ENCODE results near the gene TMEM255B.
A peak's percentile ranks its signal among the peaks of the same experiment; 100 is the strongest.
"Not testable (repeated sequence)": the region's sequence is repeated elsewhere in the genome, so short reads cannot be mapped to it uniquely, and the experiment has no call there.

TMEM255B gene

DNA sequence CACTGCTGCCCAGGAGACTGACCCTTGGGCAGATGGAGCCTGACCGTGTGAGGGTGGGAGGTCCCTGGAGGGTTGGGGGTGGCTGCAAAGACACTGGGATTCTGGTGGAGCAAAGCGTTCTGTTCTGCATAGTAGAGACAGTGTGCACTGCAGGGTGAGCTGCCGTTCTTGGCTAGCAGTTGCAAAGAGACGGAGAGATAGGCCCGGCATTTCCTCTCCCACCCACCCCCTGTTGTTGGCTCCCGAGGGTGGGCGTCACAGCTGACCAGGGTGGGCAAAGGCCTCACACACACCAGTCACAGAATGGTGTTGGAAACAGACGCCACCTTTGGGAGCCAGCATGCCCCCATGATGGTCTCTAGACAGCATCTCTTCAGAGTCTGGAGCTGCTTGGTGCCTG lies 11.4 kb downstream of the TMEM255B start:
- peak; percentile 53 for DNase-seq

DNA sequence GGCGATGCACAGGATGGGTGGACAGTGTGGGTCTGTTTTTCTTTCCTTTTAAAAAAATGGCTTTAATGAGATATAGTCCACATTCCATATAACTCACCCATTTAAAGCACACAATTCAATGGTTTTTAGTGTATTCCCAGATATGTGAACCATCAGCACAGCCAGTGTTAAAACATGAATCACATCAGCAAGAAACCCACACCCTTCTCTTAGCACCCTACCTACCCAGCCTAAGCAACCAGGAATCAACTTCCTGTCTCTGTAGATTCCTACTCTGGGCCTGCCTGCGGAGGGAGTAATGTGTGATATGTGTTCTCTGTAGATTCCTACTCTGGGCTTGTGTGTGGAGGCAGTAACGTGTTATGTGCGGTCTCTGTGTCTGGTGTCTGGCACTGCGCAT lies 11.9 kb downstream of the TMEM255B start:
- DNase-seq: no peak

DNA sequence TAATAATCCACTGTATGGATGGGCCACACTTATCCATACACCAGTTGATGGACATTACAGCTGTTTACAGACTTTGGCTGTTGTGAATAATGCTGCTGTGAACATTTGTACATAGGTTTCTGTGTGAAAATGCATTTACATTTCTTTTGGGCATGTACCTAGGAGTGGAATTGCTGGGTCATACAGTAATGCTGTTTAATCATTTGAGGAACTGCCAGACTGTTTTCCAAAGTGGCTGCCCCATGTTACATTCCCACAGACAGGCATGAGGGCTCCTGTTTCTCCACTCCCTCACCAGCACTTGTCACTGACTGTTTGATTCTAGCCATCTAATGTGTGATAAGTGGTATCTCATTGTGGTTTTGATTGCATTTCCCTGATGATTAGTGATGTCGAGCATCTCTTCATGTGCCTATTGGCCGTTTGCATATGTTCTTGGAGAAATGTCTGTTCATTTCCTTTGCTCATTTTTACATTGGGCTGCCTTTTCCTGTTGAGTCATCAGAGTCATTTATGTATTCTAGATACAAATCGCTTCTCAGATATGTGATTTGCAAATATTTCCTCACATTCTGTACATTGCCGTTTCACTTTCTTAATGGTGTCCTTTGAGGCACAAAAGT lies 12.8 kb downstream of the TMEM255B start:
- DNase-seq: peak; percentile 5

DNA sequence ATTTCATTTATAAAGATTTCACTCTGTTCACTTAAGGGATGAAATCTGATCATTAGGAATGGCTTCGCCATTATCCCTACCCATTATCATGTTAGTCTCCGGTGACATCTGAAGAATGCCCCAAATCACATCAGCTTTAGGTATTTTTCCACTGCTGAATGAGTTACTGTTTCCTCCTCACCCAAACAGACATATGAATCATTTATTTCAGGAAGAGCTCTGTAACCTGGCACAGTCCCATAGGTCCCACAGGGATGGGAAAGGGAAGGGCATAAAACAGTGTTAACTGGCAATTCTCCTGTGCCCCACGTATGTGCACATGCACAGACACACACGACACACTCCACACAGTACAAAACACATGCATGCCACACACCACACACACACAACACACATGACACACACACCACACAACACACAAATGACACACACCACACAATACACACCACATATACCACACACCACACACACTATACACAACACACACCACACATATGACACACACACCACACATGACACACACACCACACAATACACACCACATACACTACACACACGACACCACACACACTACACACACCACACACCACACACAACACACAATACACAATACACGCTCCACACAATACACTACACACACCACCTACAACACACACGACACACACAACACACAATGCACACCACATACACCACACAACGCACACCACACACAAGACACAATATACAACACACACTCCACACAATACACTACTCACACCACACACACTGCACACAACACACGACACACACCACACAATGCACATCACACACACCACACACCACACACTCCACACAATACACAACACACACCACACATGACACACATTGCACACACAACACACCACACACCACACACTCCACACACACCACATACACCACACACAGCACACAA lies 15.4 kb downstream of the TMEM255B start:
- DNase-seq: peak; percentile 16

DNA sequence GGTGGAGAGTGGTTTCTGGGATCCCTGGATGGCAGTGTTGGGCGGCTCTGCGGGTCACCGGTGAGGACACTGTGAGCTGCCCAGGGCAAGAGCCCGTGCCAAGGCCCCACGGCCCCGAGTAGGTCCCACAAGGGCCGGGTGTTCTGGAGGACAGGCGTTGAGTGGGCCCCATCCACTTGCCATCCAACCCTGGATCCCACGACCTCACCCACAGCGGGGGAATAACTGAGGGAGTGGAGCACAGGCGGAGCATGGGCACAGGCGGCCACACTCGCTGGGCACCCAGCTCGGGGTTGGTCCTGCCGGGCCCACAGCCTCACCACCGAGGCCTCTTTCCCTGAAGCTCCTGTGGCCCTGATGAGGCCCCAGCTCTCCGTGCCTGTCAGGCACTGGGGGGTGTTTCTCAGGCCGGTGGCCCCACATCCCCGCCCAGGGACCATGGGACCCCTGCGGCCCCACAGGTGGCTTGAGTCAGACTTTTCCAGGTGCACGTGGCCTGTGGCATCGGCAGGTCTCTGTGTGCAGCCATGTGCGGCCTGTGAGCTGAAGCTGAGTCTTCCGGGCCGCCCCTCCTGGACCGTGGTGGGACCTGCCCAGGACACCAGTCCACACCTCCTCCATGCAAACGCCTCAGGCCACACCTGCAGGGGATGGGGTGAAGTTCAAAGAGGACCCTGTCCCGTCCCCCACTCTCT lies 16.6 kb downstream of the TMEM255B start:
- DNase-seq: peak; percentile 57

DNA sequence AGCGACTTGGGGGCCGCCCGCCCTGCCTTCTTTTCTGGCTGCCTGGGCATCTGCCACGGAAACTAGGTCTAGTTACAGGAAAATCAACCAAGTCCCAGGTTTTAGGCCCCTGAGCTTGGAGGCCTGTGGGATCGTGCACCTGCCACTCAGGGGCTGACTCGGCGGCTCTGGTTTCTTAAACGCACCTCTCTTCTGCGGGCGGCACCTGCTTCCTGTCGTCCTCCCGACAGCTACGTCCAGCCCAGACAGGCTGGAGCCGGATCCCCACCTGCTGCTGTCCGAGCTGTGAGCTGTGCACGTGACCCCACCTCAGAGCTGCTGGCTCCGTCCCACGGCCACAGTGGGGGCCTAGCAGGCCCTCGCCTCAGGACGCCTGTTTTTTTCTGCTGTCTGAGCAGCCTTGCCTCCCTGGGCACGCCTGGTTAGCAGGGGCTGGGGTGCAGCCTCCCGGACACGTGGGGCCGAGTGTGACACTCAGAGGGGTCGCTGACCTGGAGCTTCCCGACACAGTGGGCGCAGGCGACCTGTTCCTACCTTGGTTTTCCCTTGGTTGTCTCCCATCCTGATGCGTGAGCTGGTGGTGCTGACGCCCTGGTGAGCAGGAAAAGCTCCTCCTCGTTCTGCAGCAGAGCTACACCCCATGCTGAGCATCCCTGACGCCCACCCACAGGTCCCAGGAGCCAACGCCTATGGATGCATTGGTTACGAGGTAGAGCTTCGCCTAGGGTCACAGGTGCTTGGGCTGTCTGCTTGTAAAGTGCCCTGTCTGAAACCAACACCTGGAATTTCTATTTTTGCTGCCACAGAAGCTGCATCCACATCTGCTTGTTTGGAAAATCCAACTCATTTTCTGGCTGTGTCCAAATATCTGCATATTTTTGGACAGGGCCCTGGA lies 17.5 kb downstream of the TMEM255B start:
- DNase-seq: peak; percentile 51

DNA sequence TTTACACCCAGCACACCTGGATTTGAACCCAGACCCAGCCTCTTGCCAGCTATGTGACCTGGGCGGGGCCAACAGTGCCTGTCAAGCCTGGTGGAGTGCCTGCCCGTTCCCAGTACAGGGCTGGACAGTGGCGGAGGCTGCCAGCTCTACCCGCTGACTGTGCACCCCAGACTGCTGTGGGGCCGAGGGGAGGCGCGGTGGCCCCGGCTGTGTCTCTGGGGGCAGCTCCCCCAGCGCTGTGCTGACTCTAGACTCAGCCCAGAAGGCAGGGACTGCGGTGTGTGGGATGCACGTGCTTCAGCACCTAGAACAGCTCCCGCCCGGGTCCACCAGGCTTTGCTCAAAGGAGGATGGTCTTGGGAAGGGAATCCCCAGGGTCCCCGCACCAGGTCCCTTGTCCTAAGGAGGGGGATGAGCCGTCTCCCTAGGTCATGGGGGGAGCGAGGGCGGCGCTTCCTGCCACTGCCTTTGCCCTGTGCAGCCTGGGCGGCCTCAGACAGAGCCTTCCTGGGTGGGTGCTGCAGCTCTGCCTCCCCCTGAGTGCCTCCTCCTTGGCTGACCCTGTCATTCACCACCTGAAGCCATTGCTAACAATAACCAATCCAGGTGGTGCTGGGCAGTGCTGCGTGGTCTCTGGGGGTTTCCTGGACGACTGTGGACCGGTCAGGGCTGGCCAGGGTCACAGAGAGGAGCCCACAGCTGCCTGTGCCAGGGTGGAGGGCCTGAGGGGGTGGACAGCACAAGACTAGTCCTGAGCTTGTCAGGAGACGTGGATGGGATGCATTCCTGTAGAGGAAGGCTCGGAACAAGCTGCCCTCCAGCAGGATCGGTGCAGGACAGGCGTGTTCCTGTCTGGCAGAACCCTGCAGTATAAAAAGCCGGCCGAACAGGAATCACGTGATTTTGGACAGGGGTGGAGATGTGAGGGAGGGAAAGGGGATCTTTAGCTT lies 18.6 kb downstream of the TMEM255B start:
- peak; percentile 62 for DNase-seq

DNA sequence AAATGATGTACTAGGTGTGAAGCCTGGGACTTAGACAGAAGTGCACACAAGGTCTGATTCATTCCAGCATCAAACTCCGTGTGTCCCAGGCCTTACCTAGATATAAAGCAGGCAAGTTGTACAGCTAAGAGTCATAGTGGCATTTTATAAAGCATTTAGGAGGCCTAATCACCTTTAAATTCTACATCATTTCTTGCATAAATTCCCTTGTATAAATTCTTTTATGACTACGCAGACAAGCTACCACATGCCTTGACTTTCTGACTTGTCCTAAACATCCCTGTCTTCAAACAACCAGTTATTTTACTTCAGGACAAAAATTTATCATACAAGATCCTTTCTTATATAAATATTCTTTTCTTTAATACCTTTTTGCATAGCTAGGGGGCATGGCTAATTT lies 22.5 kb downstream of the TMEM255B start:
- no peak for DNase-seq

DNA sequence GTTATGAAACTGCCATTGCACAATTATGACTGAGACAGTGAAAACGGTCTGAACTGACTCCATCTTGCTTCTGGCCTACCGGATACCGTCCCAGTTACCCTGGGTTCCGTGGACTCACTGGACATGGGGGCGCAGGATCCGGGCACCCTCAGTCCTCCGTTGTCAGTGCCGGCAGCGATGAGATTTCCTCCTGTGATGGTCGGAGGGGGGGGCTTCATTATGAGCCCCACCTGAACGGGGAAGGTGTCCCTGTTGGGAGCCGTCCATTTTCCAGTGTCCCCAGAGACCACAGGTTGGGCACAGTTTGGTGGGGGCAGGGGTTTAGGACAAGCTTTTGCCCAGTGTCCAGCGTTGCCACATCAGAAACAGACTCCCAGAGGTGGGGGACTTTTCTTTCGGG lies 23.4 kb downstream of the TMEM255B start:
- DNase-seq: peak; percentile 36

DNA sequence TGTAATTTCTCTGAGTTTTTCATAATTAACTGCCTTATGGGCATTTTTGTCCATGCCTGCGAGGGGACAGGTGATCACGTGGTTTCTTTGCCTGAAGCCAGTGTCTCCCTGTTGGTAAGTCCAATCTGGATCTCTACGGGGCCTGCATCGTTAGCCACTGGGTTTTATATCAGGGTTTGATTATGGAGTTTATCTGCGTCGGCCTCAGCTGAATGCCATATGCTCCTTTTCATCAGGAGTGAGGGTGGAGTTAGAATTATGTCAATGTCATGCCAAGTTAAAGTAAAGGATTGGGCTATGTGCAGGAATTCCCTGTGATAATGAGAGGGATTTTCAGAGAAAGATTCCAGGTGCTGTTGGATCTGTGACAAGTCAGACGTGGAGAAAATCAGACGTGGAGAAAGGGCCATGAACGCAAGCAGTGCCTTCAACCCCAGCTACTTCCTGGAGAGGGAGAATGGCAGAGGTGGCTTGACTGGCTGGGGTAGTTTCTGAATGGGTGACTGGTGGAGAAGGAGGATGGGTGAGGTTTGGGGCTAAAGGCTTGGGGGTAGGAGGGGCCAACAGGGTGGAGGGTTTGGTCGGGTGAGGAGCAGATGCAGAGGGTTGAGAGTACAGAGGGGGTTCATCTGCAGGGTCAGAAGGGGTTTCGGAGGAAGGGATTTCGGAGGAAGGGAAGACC lies 24.3 kb downstream of the TMEM255B start:
- DNase-seq: peak; percentile 17

DNA sequence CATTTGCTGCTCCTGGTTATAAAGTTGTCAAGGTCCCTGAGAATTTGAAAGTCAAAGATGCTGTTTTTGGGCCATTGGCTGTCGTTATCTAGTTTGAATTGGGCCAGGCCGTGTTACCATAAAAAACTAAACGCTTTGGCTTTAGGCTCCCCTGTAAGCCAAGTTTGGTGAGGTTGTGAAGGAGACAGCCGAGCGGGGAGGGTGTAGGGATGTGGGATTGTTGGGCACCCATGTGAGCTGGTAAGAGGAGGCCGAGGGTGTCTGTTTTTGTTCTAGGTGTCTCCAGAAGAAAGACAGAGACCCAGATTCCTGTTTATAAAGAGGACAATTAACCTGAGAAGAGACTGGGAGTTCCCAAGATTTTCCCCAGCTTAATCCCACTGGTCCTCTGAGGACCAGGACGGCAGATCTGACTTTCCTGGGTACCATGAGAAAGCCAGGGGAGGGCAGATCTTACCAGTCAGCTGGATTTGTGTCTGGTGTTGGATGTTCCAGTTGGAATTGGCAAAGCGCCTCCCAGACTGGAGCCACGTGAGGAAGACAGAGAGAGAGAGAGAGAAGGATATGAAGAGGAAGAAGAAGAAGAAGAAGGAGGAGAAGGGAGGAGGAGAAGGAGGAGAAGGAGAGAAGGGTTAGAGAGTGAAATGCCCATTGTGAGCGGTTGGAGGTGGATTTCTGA lies 25.1 kb downstream of the TMEM255B start:
- DNase-seq: peak; percentile 27

DNA sequence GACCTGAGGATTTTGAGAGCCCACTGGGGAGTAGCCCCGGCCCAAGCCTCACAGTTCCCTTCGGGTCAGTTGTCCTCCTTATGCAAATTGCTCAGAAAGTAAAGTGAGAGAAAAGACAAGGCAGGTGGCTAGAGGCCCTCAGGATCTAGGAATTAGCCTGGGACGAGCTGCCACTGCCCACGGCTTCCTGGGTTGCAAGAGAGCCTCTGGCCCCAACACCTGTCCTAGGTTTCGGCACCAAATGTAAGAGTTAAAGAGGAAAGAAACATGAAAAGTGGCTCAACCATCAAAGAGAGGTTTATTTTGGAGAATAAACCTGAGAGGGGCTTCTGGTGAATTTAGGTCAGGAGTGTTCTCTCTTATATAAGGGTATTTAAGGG lies 25.6 kb downstream of the TMEM255B start:
- peak; percentile 13 for DNase-seq

DNA sequence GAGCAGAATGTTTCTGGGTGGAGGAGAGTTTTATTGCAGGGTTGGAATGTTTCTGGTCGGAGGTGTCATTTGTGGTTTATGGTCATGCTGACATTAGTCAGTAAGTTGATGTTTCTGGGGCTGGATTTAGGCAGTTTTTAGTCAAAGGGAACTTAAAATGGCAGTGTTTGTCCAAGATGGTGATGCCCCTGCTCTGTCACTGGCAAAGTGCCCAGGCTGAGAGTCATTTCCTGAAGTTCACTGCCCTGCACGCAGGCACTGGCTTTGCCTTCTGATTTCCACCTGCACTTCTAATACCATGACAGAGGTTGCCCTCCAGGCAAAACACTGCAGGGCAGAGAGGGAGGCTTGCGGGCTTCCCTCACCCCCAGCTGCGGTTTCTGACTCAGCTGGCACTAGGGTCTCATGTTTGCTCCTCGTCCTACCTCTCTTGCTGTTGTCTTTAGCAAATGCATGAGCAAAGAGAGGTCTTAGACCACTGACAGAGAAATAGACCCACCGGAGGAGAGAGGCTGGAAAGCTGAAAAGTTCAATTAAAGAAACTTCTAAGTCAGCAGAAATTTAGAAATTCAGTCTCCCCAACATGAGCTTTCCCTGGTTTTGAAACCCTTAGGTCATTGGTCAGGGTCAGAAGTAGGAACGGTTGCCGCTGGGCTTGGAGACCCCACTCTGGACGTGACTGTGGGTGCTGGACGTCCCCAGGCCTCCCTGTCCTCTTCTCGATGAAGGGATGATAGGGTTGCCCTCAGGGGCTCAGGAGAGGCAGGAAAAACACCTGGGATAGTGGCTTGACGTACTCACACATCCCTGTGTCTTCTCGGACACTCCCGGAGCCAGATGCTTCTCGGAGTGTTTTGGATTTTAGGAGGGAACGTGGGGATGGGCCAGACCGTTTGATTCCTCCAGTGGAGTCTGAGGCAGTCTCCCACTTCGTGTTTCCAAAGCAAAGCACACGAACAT lies 26.3 kb downstream of the TMEM255B start:
- DNase-seq: peak; percentile 22

DNA sequence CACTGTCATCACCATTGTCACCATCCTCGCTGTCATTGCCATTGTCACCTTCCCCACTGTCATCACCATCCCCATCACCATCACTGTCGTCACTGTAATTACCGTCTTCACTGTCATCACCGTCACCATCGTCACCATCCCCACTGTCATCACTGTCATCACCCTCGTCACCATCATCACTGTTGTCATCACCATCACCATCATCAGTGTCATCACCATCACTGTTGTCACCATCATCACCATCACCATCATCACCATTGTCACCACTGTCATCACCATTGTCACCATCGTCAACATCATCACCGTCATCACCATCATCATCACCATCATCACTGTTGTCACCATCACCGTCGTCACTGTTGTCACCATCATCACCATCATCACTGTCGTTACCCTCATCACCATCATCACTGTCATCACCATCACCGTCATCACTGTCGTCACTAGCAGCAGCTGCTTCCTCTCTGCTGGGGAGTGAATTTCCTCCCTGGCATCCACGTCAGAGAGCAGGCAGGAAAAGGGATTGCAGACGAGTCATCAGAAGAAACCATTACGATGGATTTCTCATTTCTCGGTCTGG lies 27.3 kb downstream of the TMEM255B start:
- peak; percentile 16 for DNase-seq

DNA sequence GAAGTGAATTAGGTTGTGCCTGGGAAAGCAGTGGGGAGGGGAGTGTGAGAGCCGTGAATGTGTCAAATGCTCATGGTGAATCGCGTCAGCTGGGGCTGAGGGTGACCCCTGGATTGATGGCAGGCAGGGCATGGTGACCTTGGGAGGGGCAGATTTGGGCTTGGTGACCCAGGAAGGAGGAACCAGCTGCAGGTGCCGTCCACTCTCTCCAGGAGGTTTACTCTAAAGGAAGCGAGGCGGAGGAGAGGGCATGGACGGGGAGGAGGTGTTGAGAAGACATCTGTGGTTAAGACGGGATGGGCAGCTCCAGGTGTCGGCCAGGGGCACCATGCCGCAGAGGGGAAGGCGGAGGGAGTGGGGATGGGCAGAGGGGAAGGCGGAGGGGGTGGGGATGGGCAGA lies 28.7 kb downstream of the TMEM255B start:
- peak; percentile 31 for DNase-seq

DNA sequence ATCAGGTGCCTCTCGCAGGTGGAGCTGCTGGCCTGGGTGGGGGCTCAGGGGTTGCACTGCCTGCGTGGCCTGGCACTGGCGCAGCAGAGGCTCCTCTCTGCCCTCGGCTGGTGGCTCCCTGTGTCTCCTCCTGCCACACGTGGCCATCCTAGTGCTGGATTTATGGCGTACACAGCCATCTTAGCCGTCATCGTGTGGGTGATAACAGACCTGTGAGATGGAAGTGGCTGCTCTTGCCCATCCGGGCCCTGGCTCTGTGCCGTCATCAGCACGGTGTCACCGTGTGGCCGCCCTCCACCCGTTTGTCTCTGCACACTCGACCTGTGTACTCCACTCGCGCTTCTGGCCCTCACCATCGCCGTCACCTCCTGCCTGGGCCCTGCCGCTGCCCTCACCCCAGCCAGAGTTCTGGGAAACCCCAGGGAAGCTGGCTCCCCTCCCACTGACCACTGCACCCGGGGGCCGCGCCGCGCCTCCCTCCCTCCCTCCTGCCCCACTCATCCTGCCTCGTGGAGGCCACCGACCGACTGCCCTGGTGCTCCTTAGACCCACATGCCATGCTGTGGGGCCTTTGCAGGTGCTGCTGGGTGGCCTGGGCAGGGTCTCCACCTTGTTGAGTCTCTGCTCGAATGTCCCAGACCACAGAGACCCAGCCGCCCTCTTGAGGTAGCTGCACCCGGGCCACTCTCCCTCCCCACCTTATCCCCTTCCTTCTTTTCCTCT lies 29.5 kb downstream of the TMEM255B start:
- DNase-seq: peak; percentile 39

DNA sequence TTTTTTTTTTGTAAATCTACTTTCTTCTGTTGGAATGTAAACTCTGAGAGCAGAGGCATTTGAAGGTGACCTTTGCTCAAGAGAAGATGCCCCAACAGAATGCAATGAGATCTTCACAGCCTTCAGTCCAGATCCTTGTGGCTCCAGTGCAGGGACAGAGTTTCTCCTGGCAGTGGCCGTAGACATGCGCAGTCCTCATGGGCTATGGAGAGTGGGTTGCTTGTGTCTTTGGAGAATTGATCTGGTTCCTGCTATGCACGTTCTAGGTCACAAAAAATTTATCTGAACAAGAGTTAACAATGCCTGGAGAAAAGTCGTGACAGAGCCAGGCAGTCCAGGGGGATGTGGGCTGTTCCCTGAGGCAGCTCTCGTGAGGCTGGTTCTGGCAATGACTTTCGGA lies 30.1 kb downstream of the TMEM255B start:
- peak; percentile 24 for DNase-seq

DNA sequence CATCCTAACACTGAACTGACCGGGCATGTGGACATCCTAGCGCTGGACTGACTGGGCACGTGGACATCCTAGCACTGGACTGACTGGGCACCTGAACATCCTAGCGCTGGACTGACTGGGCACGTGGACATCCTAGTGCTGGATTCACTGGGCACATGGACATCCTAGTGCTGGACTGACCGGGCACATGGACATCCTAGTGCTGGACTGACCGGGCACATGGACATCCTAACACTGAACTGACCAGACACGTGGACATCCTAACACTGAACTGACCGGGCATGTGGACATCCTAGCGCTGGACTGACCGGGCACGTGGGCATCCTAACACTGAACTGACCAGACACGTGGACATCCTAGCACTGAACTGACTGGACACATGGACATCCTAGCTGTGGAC lies 30.9 kb downstream of the TMEM255B start:
- not testable (repeated sequence) for DNase-seq

Data from activated effector memory CD4-positive, alpha-beta T cell treated with anti-CD3 and anti-CD28 coated beads, Interleukin-2, amount 50 U/mL, for 16 hours (primary cell).